ENCODE data around the gene WWP2.

DNA sequence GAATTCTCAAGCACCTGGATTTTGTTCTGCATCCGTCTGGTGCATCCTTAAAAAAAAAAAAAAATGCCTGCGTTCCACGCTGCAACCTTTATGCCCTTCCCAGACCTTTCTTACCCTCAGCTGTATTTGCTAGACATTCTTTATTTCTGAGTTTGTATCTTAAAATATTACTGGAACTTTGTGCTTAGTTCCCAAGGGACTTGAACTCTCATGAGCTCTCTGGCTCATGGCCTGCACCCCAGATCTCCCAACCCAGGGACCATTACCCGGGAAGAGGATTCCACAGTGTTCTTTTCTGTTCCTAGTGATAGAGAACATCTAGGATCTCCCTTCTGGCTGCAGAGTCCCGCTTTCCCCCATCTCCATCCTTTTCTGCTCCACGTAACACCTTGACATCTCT, 160.1 kb downstream of the WWP2 start:
- TF ChIP-seq POLR2A (IDR thresholded peaks at IDR 0.05; ENCODE audit: low read depth) (no peak), POLR2AphosphoS5 (IDR thresholded peaks at IDR 0.05) (no peak), EP300 (IDR thresholded peaks at IDR 0.05) (no peak)
- TF ChIP-seq, protein P1, sequence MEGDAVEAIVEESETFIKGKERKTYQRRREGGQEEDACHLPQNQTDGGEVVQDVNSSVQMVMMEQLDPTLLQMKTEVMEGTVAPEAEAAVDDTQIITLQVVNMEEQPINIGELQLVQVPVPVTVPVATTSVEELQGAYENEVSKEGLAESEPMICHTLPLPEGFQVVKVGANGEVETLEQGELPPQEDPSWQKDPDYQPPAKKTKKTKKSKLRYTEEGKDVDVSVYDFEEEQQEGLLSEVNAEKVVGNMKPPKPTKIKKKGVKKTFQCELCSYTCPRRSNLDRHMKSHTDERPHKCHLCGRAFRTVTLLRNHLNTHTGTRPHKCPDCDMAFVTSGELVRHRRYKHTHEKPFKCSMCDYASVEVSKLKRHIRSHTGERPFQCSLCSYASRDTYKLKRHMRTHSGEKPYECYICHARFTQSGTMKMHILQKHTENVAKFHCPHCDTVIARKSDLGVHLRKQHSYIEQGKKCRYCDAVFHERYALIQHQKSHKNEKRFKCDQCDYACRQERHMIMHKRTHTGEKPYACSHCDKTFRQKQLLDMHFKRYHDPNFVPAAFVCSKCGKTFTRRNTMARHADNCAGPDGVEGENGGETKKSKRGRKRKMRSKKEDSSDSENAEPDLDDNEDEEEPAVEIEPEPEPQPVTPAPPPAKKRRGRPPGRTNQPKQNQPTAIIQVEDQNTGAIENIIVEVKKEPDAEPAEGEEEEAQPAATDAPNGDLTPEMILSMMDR (IDR thresholded peaks at IDR 0.05) = no peak
